HEK293 (cell line): ENCODE data around the gene EGFR.

Experiments used
- CTCF ChIA-PET: fragments of 350-600 bp; formaldehyde crosslinking; extraction: SDS; loops from one replicate; lab custom pipeline; 2021; ENCODE audit warnings: antibody characterized with exemption; lab: Yijun Ruan, JAX
- POLR2A ChIA-PET: fragments of 300-600 bp; formaldehyde crosslinking; extraction: SDS; loops from one replicate; lab custom pipeline; 2020; ENCODE audit warnings: antibody characterized with exemption, inconsistent platforms; lab: Yijun Ruan, JAX
- H3K27ac ChIP-seq: fragments of 200-500 bp; sonication (Bioruptor generic); 2 replicates; pipeline ENCODE4 v1.5.1; 2014; ENCODE audit warnings: low read depth, low read length, control low read depth, inconsistent platforms; ENCODE audit errors: extremely low read depth
- H3K36me3 ChIP-seq, 2 experiments: fragments of 200-500 bp in 1 of 2; sonication (Bioruptor generic) in 1 of 2; 1 replicate in 1 of 2; 2 replicates in 1 of 2; pipeline ENCODE4 v1.5.1; 2014 to 2017; ENCODE audit warnings: inconsistent platforms in 2 of 2, low read length in 2 of 2; ENCODE audit not compliant: control insufficient read depth in 2 of 2, insufficient read depth in 1 of 2
- H3K4me1 ChIP-seq: fragments of 200-500 bp; sonication (Bioruptor generic); 2 replicates; pipeline ENCODE4 v1.5.1; 2014; ENCODE audit warnings: mild to moderate bottlenecking, low read length, inconsistent platforms; ENCODE audit not compliant: control insufficient read depth, insufficient read depth
- H3K4me3 ChIP-seq: 2 replicates; pipeline ENCODE4 v1.5.1; 2011; ENCODE audit warnings: low read depth, mild to moderate bottlenecking, control low read depth, low read length, moderate library complexity
- H3K9me3 ChIP-seq: fragments of 200-500 bp; sonication (Bioruptor generic); 2 replicates; pipeline ENCODE4 v1.5.1; 2014; ENCODE audit warnings: low read depth, low read length, inconsistent platforms; ENCODE audit not compliant: control insufficient read depth, insufficient read depth
- AEBP2 ChIP-seq: fragments of 450-650 bp; formaldehyde crosslinking; IDR thresholded peaks from 2 replicates; pipeline ENCODE4 v1.5.1; 2016; ENCODE audit warnings: missing biosample characterization, missing genetic modification characterization, borderline replicate concordance
- GLI2 ChIP-seq: fragments of 450-650 bp; formaldehyde crosslinking; IDR thresholded peaks from 2 replicates; pipeline ENCODE4; 2017; ENCODE audit warnings: missing biosample characterization, missing genetic modification characterization, low read depth, borderline replicate concordance
- OSR2 ChIP-seq: fragments of 450-650 bp; formaldehyde crosslinking; IDR thresholded peaks from 2 replicates; pipeline ENCODE4 v1.5.1; 2016; ENCODE audit warnings: missing biosample characterization, missing genetic modification characterization
- SETDB1 ChIP-seq: IDR thresholded peaks from one replicate; pipeline ENCODE4 v1.6.1; 2017; ENCODE audit warnings: mild to moderate bottlenecking, low read length, moderate library complexity, mixed read lengths; ENCODE audit not compliant: insufficient read length
- ZNF114 ChIP-seq: fragments of 450-650 bp; formaldehyde crosslinking; IDR thresholded peaks from 2 replicates; pipeline ENCODE4 v1.5.0; 2017; ENCODE audit warnings: missing biosample characterization, missing genetic modification characterization
- ZNF19 ChIP-seq: fragments of 450-650 bp; formaldehyde crosslinking; IDR thresholded peaks from 2 replicates; pipeline ENCODE4; 2016; ENCODE audit warnings: missing biosample characterization, missing genetic modification characterization, low read depth
- ZNF280C ChIP-seq: fragments of 450-650 bp; formaldehyde crosslinking; IDR thresholded peaks from 2 replicates; pipeline ENCODE4 v1.5.1; 2016; ENCODE audit warnings: missing biosample characterization, missing genetic modification characterization
- ZNF302 ChIP-seq: fragments of 450-650 bp; formaldehyde crosslinking; IDR thresholded peaks from 2 replicates; pipeline ENCODE4 v1.5.1; 2016; ENCODE audit warnings: missing biosample characterization, missing genetic modification characterization, low read depth
- ZNF521 ChIP-seq: fragments of 450-650 bp; formaldehyde crosslinking; IDR thresholded peaks from 2 replicates; pipeline ENCODE4 v1.5.1; 2017; ENCODE audit warnings: missing biosample characterization, mild to moderate bottlenecking, missing genetic modification characterization
- ZNF571 ChIP-seq: fragments of 450-650 bp; formaldehyde crosslinking; IDR thresholded peaks from 2 replicates; pipeline ENCODE4 v1.5.0; 2017; ENCODE audit warnings: missing biosample characterization, missing genetic modification characterization
- ZNF600 ChIP-seq: fragments of 450-650 bp; formaldehyde crosslinking; IDR thresholded peaks from 2 replicates; pipeline ENCODE4 v1.5.1; 2016; ENCODE audit warnings: missing biosample characterization, missing genetic modification characterization
- ZNF621 ChIP-seq: fragments of 450-650 bp; formaldehyde crosslinking; IDR thresholded peaks from 2 replicates; pipeline ENCODE4 v1.5.1; 2017; ENCODE audit warnings: missing biosample characterization, missing genetic modification characterization
- ZNF645 ChIP-seq: fragments of 450-650 bp; formaldehyde crosslinking; IDR thresholded peaks from 2 replicates; pipeline ENCODE4; 2016; ENCODE audit warnings: missing biosample characterization, missing genetic modification characterization
- ZSCAN23 ChIP-seq: fragments of 450-650 bp; formaldehyde crosslinking; IDR thresholded peaks from 2 replicates; pipeline ENCODE4 v1.5.1; 2016; ENCODE audit warnings: missing biosample characterization, missing genetic modification characterization
- TF ChIP-seq, protein P1 (sequence below): fragments of 450-650 bp; formaldehyde crosslinking; IDR thresholded peaks from 2 replicates; pipeline ENCODE4 v1.5.1; 2016; ENCODE audit warnings: missing biosample characterization, missing genetic modification characterization
- TF ChIP-seq, protein P2 (sequence below): fragments of 450-650 bp; formaldehyde crosslinking; IDR thresholded peaks from 2 replicates; pipeline ENCODE4 v1.5.1; 2017; ENCODE audit warnings: missing biosample characterization, mild to moderate bottlenecking, missing genetic modification characterization, moderate library complexity

Gene EGFR

GRCh38 chr7:55152516-55152915, 133.7 kb downstream of the EGFR start (continued):
- TF ChIP-seq ZNF280C (tag by site-specific recombination) (no peak), ZNF600 (no peak), ZNF114 (tag by site-specific recombination) (no peak)
- TF ChIP-seq, all 188 proteins: peak for 0

- ChIA-PET CTCF (no interaction called here), POLR2A (no interaction called here)
- Histone ChIP-seq H3K27ac (no peak overlapping the region), H3K4me3 (no peak overlapping the region), H3K9me3 (no peaks in the 10 kb centered on the region), H3K4me1 (no peaks in the 10 kb centered on the region), H3K36me3 (peaks cover 0 to 11% of the 10 kb centered on the region in 2 experiments; a peak in 1 of 3 replicates)
- TF ChIP-seq ZNF114 (tag by site-specific recombination) (no peak), ZNF571 (no peak), SETDB1 (no peak), GLI2 (tag by site-specific recombination) (no peak), ZNF521 (tag by site-specific recombination) (no peak), OSR2 (no peak), ZNF19 (no peak), ZNF645 (tag by site-specific recombination) (no peak), ZSCAN23 (tag by site-specific recombination) (no peak), ZNF621 (tag by site-specific recombination) (no peak), ZNF302 (tag by site-specific recombination) (no peak), AEBP2 (tag by site-specific recombination) (no peak)
- TF ChIP-seq, protein P1, sequence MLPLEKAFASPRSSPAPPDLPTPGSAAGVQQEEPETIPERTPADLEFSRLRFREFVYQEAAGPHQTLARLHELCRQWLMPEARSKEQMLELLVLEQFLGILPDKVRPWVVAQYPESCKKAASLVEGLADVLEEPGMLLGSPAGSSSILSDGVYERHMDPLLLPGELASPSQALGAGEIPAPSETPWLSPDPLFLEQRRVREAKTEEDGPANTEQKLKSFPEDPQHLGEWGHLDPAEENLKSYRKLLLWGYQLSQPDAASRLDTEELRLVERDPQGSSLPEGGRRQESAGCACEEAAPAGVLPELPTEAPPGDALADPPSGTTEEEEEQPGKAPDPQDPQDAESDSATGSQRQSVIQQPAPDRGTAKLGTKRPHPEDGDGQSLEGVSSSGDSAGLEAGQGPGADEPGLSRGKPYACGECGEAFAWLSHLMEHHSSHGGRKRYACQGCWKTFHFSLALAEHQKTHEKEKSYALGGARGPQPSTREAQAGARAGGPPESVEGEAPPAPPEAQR: no peak
- TF ChIP-seq, protein P2, sequence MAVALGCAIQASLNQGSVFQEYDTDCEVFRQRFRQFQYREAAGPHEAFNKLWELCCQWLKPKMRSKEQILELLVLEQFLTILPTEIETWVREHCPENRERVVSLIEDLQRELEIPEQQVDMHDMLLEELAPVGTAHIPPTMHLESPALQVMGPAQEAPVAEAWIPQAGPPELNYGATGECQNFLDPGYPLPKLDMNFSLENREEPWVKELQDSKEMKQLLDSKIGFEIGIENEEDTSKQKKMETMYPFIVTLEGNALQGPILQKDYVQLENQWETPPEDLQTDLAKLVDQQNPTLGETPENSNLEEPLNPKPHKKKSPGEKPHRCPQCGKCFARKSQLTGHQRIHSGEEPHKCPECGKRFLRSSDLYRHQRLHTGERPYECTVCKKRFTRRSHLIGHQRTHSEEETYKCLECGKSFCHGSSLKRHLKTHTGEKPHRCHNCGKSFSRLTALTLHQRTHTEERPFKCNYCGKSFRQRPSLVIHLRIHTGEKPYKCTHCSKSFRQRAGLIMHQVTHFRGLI (tag by site-specific recombination): no peak
Observed at GRCh38 chr7:55154096-55154495, 135.3 kb downstream of the EGFR start.
